Nephron progenitor cell (in vitro differentiated cells): Measurements from ENCODE around the gene PIAS4.
"Not testable (repeated sequence)": the region's sequence is repeated elsewhere in the genome, so short reads cannot be mapped to it uniquely, and the experiment has no call there.

ENCODE experiments used
- DNase-seq: peaks from one replicate; pipeline ENCODE4 v3.0.0; 2021
- H3K27ac Mint-ChIP-seq: 2 replicates; pipeline ENCODE4 v1.8.0; 2021; ENCODE audit warnings: mild to moderate bottlenecking, moderate library complexity, mixed read lengths
- H3K27me3 Mint-ChIP-seq: 2 replicates; pipeline ENCODE4 v1.8.0; 2021; ENCODE audit warnings: mild to moderate bottlenecking, low read depth, mixed read lengths; ENCODE audit not compliant: poor library complexity
- H3K36me3 Mint-ChIP-seq: 2 replicates; pipeline ENCODE4 v1.8.0; 2021; ENCODE audit warnings: low read depth, mixed read lengths
- H3K4me1 Mint-ChIP-seq: 2 replicates; pipeline ENCODE4 v1.8.0; 2021; ENCODE audit warnings: mixed read lengths
- H3K4me3 Mint-ChIP-seq: 2 replicates; pipeline ENCODE4 v1.8.0; 2021; ENCODE audit warnings: mild to moderate bottlenecking, moderate library complexity, mixed read lengths
- H3K9me3 Mint-ChIP-seq: 2 replicates; pipeline ENCODE4 v1.8.0; 2021; ENCODE audit warnings: mild to moderate bottlenecking, moderate library complexity, mixed read lengths
- CTCF ChIP-seq: fragments of 200-600 bp; sonication (generic); IDR thresholded peaks from 2 replicates; pipeline ENCODE4 v1.5.0; 2021; ENCODE audit warnings: antibody characterized with exemption

PIAS4 gene

GRCh38 chr19:3990815-3991117, 16.8 kb upstream of the PIAS4 start:
- H3K27me3 Mint-ChIP-seq = peaks cover 35% of the 10 kb centered on the region
- peak overlapping the region; percentile 49 for H3K4me3 Mint-ChIP-seq
- peaks cover 6% of the 10 kb centered on the region for H3K9me3 Mint-ChIP-seq
- peaks cover 21% of the 10 kb centered on the region for H3K4me1 Mint-ChIP-seq
- no peak for DNase-seq
- no peaks in the 10 kb centered on the region for H3K36me3 Mint-ChIP-seq
- TF ChIP-seq CTCF = no peak
- H3K27ac Mint-ChIP-seq = no peak overlapping the region

- Mint-ChIP-seq H3K27me3 (peaks cover 17% of the 10 kb centered on the region), H3K27ac (no peak overlapping the region), H3K4me3 (no peak overlapping the region), H3K9me3 (peaks cover 9% of the 10 kb centered on the region), H3K4me1 (no peaks in the 10 kb centered on the region), H3K36me3 (no peaks in the 10 kb centered on the region)
- no peak for TF ChIP-seq CTCF
- DNase-seq = no peak
Observed at GRCh38 chr19:3995607-3996006, 11.9 kb upstream of the PIAS4 start.

GRCh38 chr19:3998667-3999412, 8.7 kb upstream of the PIAS4 start:
- not testable (repeated sequence) for H3K4me3 Mint-ChIP-seq, H3K9me3 Mint-ChIP-seq, H3K36me3 Mint-ChIP-seq, DNase-seq, H3K4me1 Mint-ChIP-seq, H3K27ac Mint-ChIP-seq, H3K27me3 Mint-ChIP-seq

- H3K4me1 Mint-ChIP-seq = not testable (repeated sequence)
Observed at GRCh38 chr19:4000798-4001197, 6.7 kb upstream of the PIAS4 start.

GRCh38 chr19:4005436-4005835, 2.1 kb upstream of the PIAS4 start:
- H3K4me1 Mint-ChIP-seq = peaks cover 21% of the 10 kb centered on the region
- not testable (repeated sequence) for H3K36me3 Mint-ChIP-seq, DNase-seq, H3K27me3 Mint-ChIP-seq, H3K27ac Mint-ChIP-seq, H3K9me3 Mint-ChIP-seq
- H3K4me3 Mint-ChIP-seq = peak overlapping the region; percentile 74

More at GRCh38 chr19:4000798-4001197, 6.7 kb upstream of the PIAS4 start:
- not testable (repeated sequence) for H3K27me3 Mint-ChIP-seq, H3K36me3 Mint-ChIP-seq, H3K27ac Mint-ChIP-seq, H3K4me3 Mint-ChIP-seq, DNase-seq, H3K9me3 Mint-ChIP-seq

GRCh38 chr19:4007836-4008539, 452 bp downstream of the PIAS4 start:
- TF ChIP-seq CTCF = no peak
- peak; percentile 67 for DNase-seq
- Mint-ChIP-seq H3K4me1 (peaks cover 41% of the 10 kb centered on the region), H3K4me3 (peak overlapping the region; percentile 99), H3K27ac (peak overlapping the region; percentile 94), H3K27me3 (peaks cover 3% of the 10 kb centered on the region), H3K9me3 (no peaks in the 10 kb centered on the region), H3K36me3 (peaks cover 6% of the 10 kb centered on the region)

GRCh38 chr19:4009990-4010807, 2.7 kb downstream of the PIAS4 start:
- Mint-ChIP-seq H3K9me3 (no peaks in the 10 kb centered on the region), H3K4me3 (peak overlapping the region; percentile 99), H3K4me1 (peaks cover 59% of the 10 kb centered on the region), H3K27me3 (peaks cover 2% of the 10 kb centered on the region), H3K36me3 (peaks cover 9% of the 10 kb centered on the region), H3K27ac (peak overlapping the region; percentile 94)
- no peak for TF ChIP-seq CTCF
- DNase-seq = no peak
